ENCODE data around the gene TBC1D5. TPM values are rescaled to one million over a fixed set of nuclear protein-coding genes. Genes with fewer than 3 reads are reported as not detected.

The TBC1D5 gene
- total and polyA plus RNA-seq, 2 of the 4 experiments (the other 2 are of a cell fraction), result 16.4 to 57.0 TPM

DNA sequence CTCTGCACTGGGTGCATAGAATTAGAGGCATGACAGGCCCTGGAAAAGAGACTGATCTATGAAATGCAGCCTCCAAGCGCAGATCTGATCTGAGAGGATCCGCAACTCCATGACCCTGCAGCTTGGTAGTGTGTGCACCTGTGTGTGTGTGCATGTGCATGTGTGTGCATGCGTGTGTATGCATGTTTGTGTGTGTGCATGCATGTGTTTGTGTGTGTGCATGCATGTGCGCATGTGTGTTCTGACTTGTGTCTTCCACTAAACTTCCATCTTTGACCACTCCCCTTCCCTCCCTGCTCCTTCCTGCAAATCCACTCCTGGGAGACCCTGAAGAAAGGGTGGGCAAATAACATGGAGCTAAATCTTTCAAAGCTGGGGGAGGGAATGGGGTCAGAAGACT lies 600.7 kb downstream of the TBC1D5 start:
- Histone ChIP-seq H3K56ac (ENCODE audit: extremely low read depth, insufficient read depth, low read length) (no peak overlapping the region), H2BK120ac (ENCODE audit: low read depth, low read length) (no peak overlapping the region), H2BK5ac (ENCODE audit: low read depth, low read length, poor library complexity, severe bottlenecking) (no peak overlapping the region), H3K4me1 (ENCODE audit: control insufficient read depth, insufficient read depth, low read length) (no peaks in the 10 kb centered on the region), H3K9me3 (ENCODE audit: control insufficient read depth, insufficient read depth, low read length) (no peaks in the 10 kb centered on the region), H2BK15ac (ENCODE audit: low read depth, low read length) (no peak overlapping the region), H4K8ac (ENCODE audit: low read depth in 2 of 2, low read length in 2 of 2) (no peak overlapping the region), H3K9ac (ENCODE audit: low read depth, low read length) (no peak overlapping the region), H3K18ac (ENCODE audit: low read depth, low read length) (no peak overlapping the region), H3K36me3 (ENCODE audit: control insufficient read depth, insufficient read depth, low read length) (no peaks in the 10 kb centered on the region), H3K27me3 (ENCODE audit: control insufficient read depth, insufficient read depth, low read length) (peaks cover 10% of the 10 kb centered on the region), H4K5ac (ENCODE audit: low read depth, low read length) (no peak overlapping the region), H3K4me3 (ENCODE audit: insufficient read depth, low read depth, low read length) (no peak overlapping the region), H4K20me1 (ENCODE audit: insufficient read depth, low read length) (no peaks in the 10 kb centered on the region), H2AK9ac (replicated peaks; ENCODE audit: low read depth, low read length, poor library complexity) (no peak overlapping the region), H3K9me1 (ENCODE audit: insufficient read depth, low read length) (no peaks in the 10 kb centered on the region), H3K4me2 (ENCODE audit: low read depth, low read length) (no peak overlapping the region), H3K4ac (ENCODE audit: low read depth, low read length) (no peak overlapping the region), H3K23ac (ENCODE audit: low read depth, low read length) (no peak overlapping the region), H4K91ac (ENCODE audit: insufficient read depth, low read depth, low read length) (no peak overlapping the region), H3K79me1 (ENCODE audit: low read depth in 1 of 2, low read length in 2 of 2) (no peaks in the 10 kb centered on the region), H2BK20ac (ENCODE audit: low read depth, low read length) (no peak overlapping the region), H2AK5ac (ENCODE audit: low read depth, low read length) (no peak overlapping the region), H3K14ac (replicated peaks; ENCODE audit: low read depth, low read length) (no peak overlapping the region), H2AFZ (replicated peaks; ENCODE audit: low read length, poor library complexity) (no peak overlapping the region), H3K27ac (ENCODE audit: insufficient read depth, low read length) (no peak overlapping the region)
- DNase-seq (no peak), ATAC-seq (ENCODE audit: low read depth) (no peak)
- TF ChIP-seq RCOR1 (IDR thresholded peaks at IDR 0.05; ENCODE audit: insufficient replicate concordance, low read length) (no peak), SMC3 (IDR thresholded peaks at IDR 0.05; ENCODE audit: low read depth, low read length) (no peak), MXI1 (IDR thresholded peaks at IDR 0.05; ENCODE audit: borderline replicate concordance, low read depth, low read length) (no peak), FOS (IDR thresholded peaks at IDR 0.05; ENCODE audit: low read depth, low read length) (no peak), POLR2A (IDR thresholded peaks at IDR 0.05; ENCODE audit: low read depth, low read length) (no peak), CEBPB (IDR thresholded peaks at IDR 0.05; ENCODE audit: low read depth, low read length) (no peak), MAZ (IDR thresholded peaks at IDR 0.05; ENCODE audit: borderline replicate concordance, low read depth, low read length) (no peak), USF2 (IDR thresholded peaks at IDR 0.05; ENCODE audit: low read depth, low read length) (no peak), RAD21 (IDR thresholded peaks at IDR 0.05; ENCODE audit: low read length) (no peak), NFE2L2 (IDR thresholded peaks at IDR 0.05; ENCODE audit: low read depth, low read length) (no peak), CHD1 (IDR thresholded peaks at IDR 0.05; ENCODE audit: low read depth, low read length) (no peak), RFX5 (IDR thresholded peaks at IDR 0.05; ENCODE audit: low read depth, low read length) (no peak), MAFK (IDR thresholded peaks at IDR 0.05; ENCODE audit: low read depth, low read length) (no peak)
- TF ChIP-seq, protein P1, sequence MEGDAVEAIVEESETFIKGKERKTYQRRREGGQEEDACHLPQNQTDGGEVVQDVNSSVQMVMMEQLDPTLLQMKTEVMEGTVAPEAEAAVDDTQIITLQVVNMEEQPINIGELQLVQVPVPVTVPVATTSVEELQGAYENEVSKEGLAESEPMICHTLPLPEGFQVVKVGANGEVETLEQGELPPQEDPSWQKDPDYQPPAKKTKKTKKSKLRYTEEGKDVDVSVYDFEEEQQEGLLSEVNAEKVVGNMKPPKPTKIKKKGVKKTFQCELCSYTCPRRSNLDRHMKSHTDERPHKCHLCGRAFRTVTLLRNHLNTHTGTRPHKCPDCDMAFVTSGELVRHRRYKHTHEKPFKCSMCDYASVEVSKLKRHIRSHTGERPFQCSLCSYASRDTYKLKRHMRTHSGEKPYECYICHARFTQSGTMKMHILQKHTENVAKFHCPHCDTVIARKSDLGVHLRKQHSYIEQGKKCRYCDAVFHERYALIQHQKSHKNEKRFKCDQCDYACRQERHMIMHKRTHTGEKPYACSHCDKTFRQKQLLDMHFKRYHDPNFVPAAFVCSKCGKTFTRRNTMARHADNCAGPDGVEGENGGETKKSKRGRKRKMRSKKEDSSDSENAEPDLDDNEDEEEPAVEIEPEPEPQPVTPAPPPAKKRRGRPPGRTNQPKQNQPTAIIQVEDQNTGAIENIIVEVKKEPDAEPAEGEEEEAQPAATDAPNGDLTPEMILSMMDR (conservative IDR thresholded peaks at IDR 0.05; ENCODE audit: low read depth, low read length), result no peak
- TF ChIP-seq, protein P2, sequence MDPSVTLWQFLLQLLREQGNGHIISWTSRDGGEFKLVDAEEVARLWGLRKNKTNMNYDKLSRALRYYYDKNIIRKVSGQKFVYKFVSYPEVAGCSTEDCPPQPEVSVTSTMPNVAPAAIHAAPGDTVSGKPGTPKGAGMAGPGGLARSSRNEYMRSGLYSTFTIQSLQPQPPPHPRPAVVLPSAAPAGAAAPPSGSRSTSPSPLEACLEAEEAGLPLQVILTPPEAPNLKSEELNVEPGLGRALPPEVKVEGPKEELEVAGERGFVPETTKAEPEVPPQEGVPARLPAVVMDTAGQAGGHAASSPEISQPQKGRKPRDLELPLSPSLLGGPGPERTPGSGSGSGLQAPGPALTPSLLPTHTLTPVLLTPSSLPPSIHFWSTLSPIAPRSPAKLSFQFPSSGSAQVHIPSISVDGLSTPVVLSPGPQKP (IDR thresholded peaks at IDR 0.05; ENCODE audit: borderline replicate concordance, low read depth, low read length), result no peak
- no TSS peak for BruUV-seq (replicated peaks)
- intact Hi-C loops (cut with micrococcal nuclease), result no loop called here
- in situ Hi-C loops (cut with MboI; ENCODE audit: low sequenced_read_pairs), result no loop called here
- CTCF ChIA-PET, result no interaction called here
- POLR2A ChIA-PET (ENCODE audit: unreplicated experiment), result no interaction called here
- dilution Hi-C loops (cut with HindIII; ENCODE audit: low sequenced_read_pairs, unreplicated experiment), result no loop called here
- 100% methylated on average over 1 of the region's 4 CpGs; no CpG with 5 or more reads in 1 of the 2 experiments for WGBS, 2 experiments (ENCODE audit: extremely low coverage in 2 of 2, insufficient read length in 1 of 2)

Data from IMR-90 (cell line).